ENCODE data around the gene SP4.

- TF ChIP-seq, protein P1, sequence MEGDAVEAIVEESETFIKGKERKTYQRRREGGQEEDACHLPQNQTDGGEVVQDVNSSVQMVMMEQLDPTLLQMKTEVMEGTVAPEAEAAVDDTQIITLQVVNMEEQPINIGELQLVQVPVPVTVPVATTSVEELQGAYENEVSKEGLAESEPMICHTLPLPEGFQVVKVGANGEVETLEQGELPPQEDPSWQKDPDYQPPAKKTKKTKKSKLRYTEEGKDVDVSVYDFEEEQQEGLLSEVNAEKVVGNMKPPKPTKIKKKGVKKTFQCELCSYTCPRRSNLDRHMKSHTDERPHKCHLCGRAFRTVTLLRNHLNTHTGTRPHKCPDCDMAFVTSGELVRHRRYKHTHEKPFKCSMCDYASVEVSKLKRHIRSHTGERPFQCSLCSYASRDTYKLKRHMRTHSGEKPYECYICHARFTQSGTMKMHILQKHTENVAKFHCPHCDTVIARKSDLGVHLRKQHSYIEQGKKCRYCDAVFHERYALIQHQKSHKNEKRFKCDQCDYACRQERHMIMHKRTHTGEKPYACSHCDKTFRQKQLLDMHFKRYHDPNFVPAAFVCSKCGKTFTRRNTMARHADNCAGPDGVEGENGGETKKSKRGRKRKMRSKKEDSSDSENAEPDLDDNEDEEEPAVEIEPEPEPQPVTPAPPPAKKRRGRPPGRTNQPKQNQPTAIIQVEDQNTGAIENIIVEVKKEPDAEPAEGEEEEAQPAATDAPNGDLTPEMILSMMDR (IDR thresholded peaks at IDR 0.05) = no peak
- no peak for TF ChIP-seq EZH2 (IDR thresholded peaks at IDR 0.05)
Observed at GRCh38 chr7:21548491-21548890, 120.6 kb downstream of the SP4 start.

Data from neural progenitor cell (in vitro differentiated cells).